RWPE1 (cell line): Measurements from ENCODE around the gene ERCC5.

ENCODE experiments used
- CTCF ChIA-PET: fragments of 350-600 bp; sonication (Branson Sonifier 250); formaldehyde crosslinking; extraction: SDS; loops from one replicate; lab custom pipeline; 2021; lab: Yijun Ruan, JAX
- POLR2A ChIA-PET: fragments of 400-600 bp; formaldehyde crosslinking; extraction: SDS; loops from one replicate; lab custom pipeline; 2020; ENCODE audit warnings: antibody characterized with exemption; ENCODE audit not compliant: low non-redundant PET; lab: Yijun Ruan, JAX
- DNase-seq: peaks from one replicate; pipeline ENCODE4 v3.0.0; 2012; ENCODE audit warnings: low spot score
- H3K27ac ChIP-seq: fragments of 450-650 bp; 2 replicates; pipeline ENCODE4 v1.5.1; 2017
- CTCF ChIP-seq: fragments of 450-650 bp; conservative IDR thresholded peaks from 2 replicates; pipeline ENCODE4 v1.5.1; 2017; ENCODE audit warnings: low read depth, mild to moderate bottlenecking

Gene ERCC5

GRCh38 chr13:102868366-102868936, 22.6 kb downstream of the ERCC5 start:
- H3K27ac ChIP-seq = no peak overlapping the region
- TF ChIP-seq CTCF = no peak
- no peak for DNase-seq
- ChIA-PET CTCF (no interaction called here), POLR2A (no interaction called here)

GRCh38 chr13:102869948-102870676, 24.3 kb downstream of the ERCC5 start:
- POLR2A ChIA-PET = no interaction called here
- peak; percentile 9 for DNase-seq
- CTCF ChIA-PET = interaction anchor here (0.6 to 1.5 kb wide), 11 partner anchors 9 to 313 kb away, joined by 3 to 12 read pairs (median 4); no protein-coding TSS in a partner anchor
- no peak for TF ChIP-seq CTCF
- H3K27ac ChIP-seq = no peak overlapping the region

- TF ChIP-seq CTCF = peak; percentile 88
- ChIA-PET CTCF (interaction anchor here (0.5 to 1.5 kb wide), 13 partner anchors 9 to 1538 kb away, joined by 3 to 12 read pairs (median 4); no protein-coding TSS in a partner anchor), POLR2A (no interaction called here)
- H3K27ac ChIP-seq = no peak overlapping the region
- DNase-seq = peak; percentile 76
Measured at GRCh38 chr13:102870677-102871415, 25.0 kb downstream of the ERCC5 start.

GRCh38 chr13:102872131-102872530, 26.3 kb downstream of the ERCC5 start:
- CTCF ChIA-PET = interaction anchor here (0.6 kb wide), 1 partner anchor 24 kb away, joined by 3 read pairs; no protein-coding TSS in a partner anchor

GRCh38 chr13:102872531-102872930, 26.7 kb downstream of the ERCC5 start:
- POLR2A ChIA-PET = no interaction called here
- no peak for TF ChIP-seq CTCF
- no peak overlapping the region for H3K27ac ChIP-seq
- CTCF ChIA-PET = interaction anchor here (0.6 kb wide), 1 partner anchor 25 kb away, joined by 3 read pairs; no protein-coding TSS in a partner anchor
- DNase-seq = no peak

More at GRCh38 chr13:102872131-102872530, 26.3 kb downstream of the ERCC5 start:
- DNase-seq = no peak
- TF ChIP-seq CTCF = no peak
- POLR2A ChIA-PET = no interaction called here
- no peak overlapping the region for H3K27ac ChIP-seq

- ChIA-PET CTCF (no interaction called here), POLR2A (no interaction called here)
- DNase-seq = peak; percentile 41
- H3K27ac ChIP-seq = no peak overlapping the region
- no peak for TF ChIP-seq CTCF
Measured at GRCh38 chr13:102873653-102874052, 27.8 kb downstream of the ERCC5 start.
